HCT116 (cell line): Measurements from ENCODE around the gene OR10A7. TPM values are rescaled to one million over a fixed set of nuclear protein-coding genes. Genes with fewer than 3 reads are reported as not detected.
"Not testable (repeated sequence)": the region's sequence is repeated elsewhere in the genome, so short reads cannot be mapped to it uniquely, and the experiment has no call there.

Experiments
- ATAC-seq: fragments of 200-7000 bp; cut with Tn5 transposase; 2 replicates; pipeline ENCODE4 v1.9.1; 2020; ENCODE audit warnings: mild to moderate bottlenecking, moderate library complexity
- BruUV-seq: library from RNA; stranded (reverse); fragments of 400-500 nt; replicated peaks from 2 replicates; lab custom pipeline; 2021; lab: Mats Ljungman, UMichigan
- CTCF ChIA-PET: fragments of 300-600 bp; sonication (Branson Sonifier 250); formaldehyde crosslinking; loops from one replicate; lab custom pipeline; 2021; ENCODE audit warnings: antibody characterized with exemption; lab: Charles Lee
- POLR2A ChIA-PET: fragments of 300-600, 350-600 bp; sonication (Branson Sonifier 250); formaldehyde crosslinking; loops from one replicate; lab custom pipeline; 2021; ENCODE audit warnings: antibody characterized with exemption; lab: Charles Lee
- RAD21 ChIA-PET, 2 experiments: fragments of 300-600 bp; sonication (Branson Sonifier 250); formaldehyde crosslinking; loops; one replicate each; lab custom pipeline; 2023; ENCODE audit warnings: low total read pairs in 2 of 2; ENCODE audit not compliant: uncharacterized antibody in 2 of 2, unreplicated experiment in 2 of 2, low non-redundant PET in 1 of 2; lab: Charles Lee
- DNase-seq: peaks from one replicate; pipeline ENCODE4 v3.0.0-alpha.2; 2010; ENCODE audit warnings: low read depth, low spot score
- H2AFZ ChIP-seq: fragments of 200-600 bp; shearing (Covaris generic), sonication (generic); 2 replicates; pipeline ENCODE4 v1.6.1; 2017; ENCODE audit warnings: low read depth, mixed run types, mixed read lengths, antibody characterized with exemption, low read length; ENCODE audit not compliant: poor library complexity, severe bottlenecking
- H3K27ac ChIP-seq: 2 replicates; pipeline ENCODE4 v1.5.1; 2012; ENCODE audit warnings: low read depth, low read length
- H3K27me3 ChIP-seq: fragments of 200-600 bp; sonication (generic); 2 replicates; pipeline ENCODE4 v1.6.1; 2016; ENCODE audit warnings: mixed run types, low read length, mixed read lengths; ENCODE audit not compliant: insufficient read depth
- H3K36me3 ChIP-seq, 2 experiments: fragments of 200-500 bp in 1 of 2; fragments of 200-600 bp in 1 of 2; sonication (Bioruptor generic) in 1 of 2; sonication (generic) in 1 of 2; 2 replicates each; pipeline versions ENCODE4 v1.5.1 to v1.6.1; 2014 to 2016; ENCODE audit warnings: low read length in 2 of 2, inconsistent platforms in 1 of 2, mixed read lengths in 1 of 2, mixed run types in 1 of 2; ENCODE audit not compliant: insufficient read depth in 2 of 2, control insufficient read depth in 1 of 2
- H3K4me1 ChIP-seq, 2 experiments: fragments of 200-600 bp in 1 of 2; sonication (generic) in 1 of 2; 2 replicates each; pipeline versions ENCODE4 v1.5.1 to v1.6.1; 2012 to 2017; ENCODE audit warnings: low read length in 2 of 2, inconsistent platforms in 1 of 2, mild to moderate bottlenecking in 1 of 2, mixed read lengths in 1 of 2, mixed run types in 1 of 2, moderate library complexity in 1 of 2; ENCODE audit not compliant: insufficient read depth in 2 of 2, control insufficient read depth in 1 of 2
- H3K4me2 ChIP-seq: fragments of 200-600 bp; sonication (generic); 2 replicates; pipeline ENCODE4 v1.6.1; 2017; ENCODE audit warnings: mixed run types, low read length, mixed read lengths
- H3K4me3 ChIP-seq, 2 experiments: fragments of 200-600 bp in 1 of 2; sonication (generic) in 1 of 2; replicated peaks in 1 of 2; 2 replicates each; pipeline ENCODE4 v1.5.1; 2011 to 2016; ENCODE audit warnings: low read length in 2 of 2, control low read depth in 1 of 2, low read depth in 1 of 2, mild to moderate bottlenecking in 1 of 2, mixed read lengths in 1 of 2, mixed run types in 1 of 2
- H3K79me2 ChIP-seq: fragments of 200-600 bp; sonication (generic); 2 replicates; pipeline ENCODE4 v1.6.1; 2017; ENCODE audit warnings: mild to moderate bottlenecking, mixed run types, low read length, moderate library complexity, mixed read lengths; ENCODE audit not compliant: insufficient read depth
- H3K9ac ChIP-seq: fragments of 200-600 bp; sonication (generic); 2 replicates; pipeline ENCODE4 v1.6.1; 2016; ENCODE audit warnings: low read length, mixed read lengths
- H3K9me2 ChIP-seq: fragments of 200-600 bp; sonication (generic), shearing (Covaris generic); 2 replicates; pipeline ENCODE4 v1.6.1; 2017; ENCODE audit warnings: mixed run types, mild to moderate bottlenecking, moderate library complexity; ENCODE audit not compliant: insufficient read depth
- H3K9me3 ChIP-seq, 2 experiments: fragments of 200-500 bp in 1 of 2; fragments of 200-600 bp in 1 of 2; sonication (Bioruptor generic) in 1 of 2; sonication (generic) in 1 of 2; 2 replicates each; pipeline ENCODE4 v1.6.1; 2014 to 2017; ENCODE audit warnings: low read length in 2 of 2, mixed read lengths in 2 of 2, inconsistent platforms in 1 of 2, low read depth in 1 of 2, mild to moderate bottlenecking in 1 of 2, mixed run types in 1 of 2, moderate library complexity in 1 of 2; ENCODE audit not compliant: control insufficient read depth in 1 of 2, insufficient read depth in 1 of 2
- H4K20me1 ChIP-seq: fragments of 200-600 bp; sonication (generic), shearing (Covaris generic); 2 replicates; pipeline ENCODE4 v1.6.1; 2017; ENCODE audit warnings: mixed run types, mild to moderate bottlenecking, moderate library complexity; ENCODE audit not compliant: insufficient read depth
- ATF3 ChIP-seq: IDR thresholded peaks from 2 replicates; pipeline ENCODE4 v1.6.1; 2012
- EGR1 ChIP-seq: IDR thresholded peaks from 2 replicates; pipeline ENCODE4 v1.6.1; 2012; ENCODE audit warnings: low read depth
- FOSL1 ChIP-seq: IDR thresholded peaks from 2 replicates; pipeline ENCODE4 v1.6.1; 2012; ENCODE audit warnings: low read depth
- MAX ChIP-seq: IDR thresholded peaks from 2 replicates; pipeline ENCODE4 v1.6.1; 2012
- POLR2A ChIP-seq: IDR thresholded peaks from 2 replicates; pipeline ENCODE4 v1.7.0; 2011; ENCODE audit warnings: borderline replicate concordance; ENCODE audit not compliant: insufficient read depth, insufficient read length; ENCODE audit errors: extremely low read depth
- POLR2AphosphoS5 ChIP-seq: IDR thresholded peaks from 2 replicates; pipeline ENCODE4 v1.6.1; 2011; ENCODE audit warnings: mild to moderate bottlenecking, low read depth, low read length, moderate library complexity
- REST ChIP-seq: IDR thresholded peaks from 2 replicates; pipeline ENCODE4 v1.6.1; 2012; ENCODE audit warnings: low read depth
- SP1 ChIP-seq: IDR thresholded peaks from 2 replicates; pipeline ENCODE4 v1.6.1; 2012; ENCODE audit warnings: low read depth
- SRF ChIP-seq: IDR thresholded peaks from 2 replicates; pipeline ENCODE4 v1.6.1; 2012; ENCODE audit warnings: low read depth
- YY1 ChIP-seq: IDR thresholded peaks from 2 replicates; pipeline ENCODE4 v1.6.1; 2011; ENCODE audit warnings: low read length, low read depth, moderate library complexity, mild to moderate bottlenecking; ENCODE audit not compliant: insufficient replicate concordance; ENCODE audit errors: extremely low read depth
- ZBTB33 ChIP-seq: IDR thresholded peaks from 2 replicates; pipeline ENCODE4 v1.6.1; 2011; ENCODE audit warnings: mild to moderate bottlenecking, low read length, moderate library complexity; ENCODE audit not compliant: insufficient replicate concordance; ENCODE audit errors: extremely low read depth
- intact Hi-C: fragments of 100-400 bp; cut with micrococcal nuclease; formaldehyde crosslinking; loops from 2 replicates; pipeline ENCODE4 v1.10.0; 2022
- total RNA-seq: library from RNA; stranded (reverse); gene quantifications from one replicate; pipeline ENCODE4 v1.2.1, GENCODE V29; 2021; ENCODE audit not compliant: unreplicated experiment

OR10A7 gene
- total RNA-seq, 1 experiment from 2014 or later, result not detected

GRCh38 chr12:55171445-55171844, 49.4 kb upstream of the OR10A7 start:
- RAD21 ChIA-PET, result no interaction called here
- CTCF ChIA-PET, result no interaction called here
- Histone ChIP-seq H3K4me2 (no peak overlapping the region), H3K9me2 (no peaks in the 10 kb centered on the region), H2AFZ (no peak overlapping the region), H3K9ac (no peak overlapping the region), H4K20me1 (no peaks in the 10 kb centered on the region), H3K4me1 (no peaks in the 10 kb centered on the region), H3K27me3 (peaks cover 2% of the 10 kb centered on the region), H3K79me2 (no peaks in the 10 kb centered on the region), H3K27ac (no peak overlapping the region), H3K9me3 (no peaks in the 10 kb centered on the region), H3K4me3 (no peak overlapping the region), H3K36me3 (no peaks in the 10 kb centered on the region)
- POLR2A ChIA-PET, result no interaction called here
- BruUV-seq, result no TSS peak
- no peak for DNase-seq
- intact Hi-C loops, result no loop called here
- TF ChIP-seq FOSL1, result no peak
- TF ChIP-seq POLR2A, result no peak
- TF ChIP-seq POLR2AphosphoS5, result no peak
- TF ChIP-seq MAX, result no peak
- TF ChIP-seq SRF, result no peak
- no peak for TF ChIP-seq ATF3
- TF ChIP-seq EGR1, result no peak
- TF ChIP-seq SP1, result no peak
- no peak for TF ChIP-seq REST
- no peak for TF ChIP-seq ZBTB33
- no peak for TF ChIP-seq YY1
- no peak for ATAC-seq

- CTCF ChIA-PET, result not testable (repeated sequence)
These were observed 49.0 kb upstream of the OR10A7 start for GRCh38 chr12:55171846-55172245.

More at GRCh38 chr12:55171846-55172245, 49.0 kb upstream of the OR10A7 start:
- H3K4me2 ChIP-seq, H3K4me1 ChIP-seq, BruUV-seq, intact Hi-C loops, H3K27ac ChIP-seq, H3K79me2 ChIP-seq, H3K36me3 ChIP-seq, H2AFZ ChIP-seq, RAD21 ChIA-PET, H3K4me3 ChIP-seq, DNase-seq, ATAC-seq, H3K9me3 ChIP-seq, POLR2A ChIA-PET, H3K9me2 ChIP-seq, H3K9ac ChIP-seq, H3K27me3 ChIP-seq, H4K20me1 ChIP-seq: not testable (repeated sequence)
